Activated CD4-positive, alpha-beta T cell treated with anti-CD3 and anti-CD28 coated beads for 4 hours (primary cell): Measurements from ENCODE around the gene GJA5.

ENCODE experiments used
- DNase-seq, 2 donors: peaks; one replicate each; pipeline ENCODE4 v3.0.0-alpha.2; 2020

GJA5 gene

GRCh38 chr1:147760481-147761260 is at the start of gene GJA5:
GJA5 (minus strand) TSS chr1:147760602; CDS start chr1:147759238, 1,364 bp downstream.
- no peak for DNase-seq

GRCh38 chr1:147809236-147809635 is 48.8 kb upstream of the GJA5 start:
- no peak for DNase-seq

- DNase-seq, result no peak
Measured at GRCh38 chr1:147808025-147808424, 47.6 kb upstream of the GJA5 start.

DNA sequence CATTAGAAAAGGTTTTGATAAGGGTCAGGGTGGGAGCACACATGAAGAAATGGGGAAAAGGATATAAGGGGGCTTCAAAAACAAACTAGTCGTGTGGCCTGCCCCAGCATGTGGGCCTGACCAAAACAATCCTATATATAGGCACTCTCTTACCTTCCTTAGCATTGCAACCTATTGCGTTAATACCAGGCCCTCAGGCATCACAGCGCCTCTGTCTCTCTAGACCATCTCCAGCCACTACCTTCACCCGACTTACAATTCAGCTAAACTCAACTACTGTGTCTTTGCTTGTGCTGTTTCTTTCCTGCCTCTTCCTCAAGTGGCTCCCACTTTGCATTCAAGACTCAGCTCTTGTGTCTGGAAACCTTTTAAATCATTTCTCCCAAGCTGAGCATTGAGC is 47.0 kb upstream of the GJA5 start:
- no peak for DNase-seq

GRCh38 chr1:147804942-147805723 is 44.7 kb upstream of the GJA5 start:
- no peak for DNase-seq

- DNase-seq, result no peak
Measured at GRCh38 chr1:147800804-147801203, 40.4 kb upstream of the GJA5 start.

DNA sequence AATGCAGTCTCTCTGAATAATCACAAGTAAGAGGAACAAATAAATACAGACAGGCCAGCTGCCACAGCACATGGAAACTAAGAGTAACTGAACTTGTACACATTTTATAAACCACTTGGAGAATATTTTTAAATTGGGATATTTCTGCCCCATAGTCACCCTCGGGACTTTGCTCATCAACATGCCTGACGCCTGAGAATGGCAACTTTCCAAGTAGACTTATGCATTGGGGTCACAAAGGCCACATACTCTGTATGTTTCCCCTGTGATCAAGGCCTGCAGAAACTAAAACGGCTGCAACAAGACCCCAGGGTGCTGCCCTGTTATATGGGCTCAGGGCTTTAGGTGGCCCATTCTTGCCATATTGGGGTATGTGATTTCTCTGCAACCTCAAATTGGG is 38.3 kb upstream of the GJA5 start:
- no peak for DNase-seq

GRCh38 chr1:147794570-147794969 is 34.2 kb upstream of the GJA5 start:
- no peak for DNase-seq

- DNase-seq, result no peak
Measured at GRCh38 chr1:147791876-147792275, 31.5 kb upstream of the GJA5 start.

GRCh38 chr1:147787765-147788164 is 27.4 kb upstream of the GJA5 start:
- DNase-seq, result no peak

GRCh38 chr1:147786536-147786935 is 26.1 kb upstream of the GJA5 start:
- DNase-seq, result no peak

- DNase-seq, result no peak
Measured at GRCh38 chr1:147785794-147786506, 25.5 kb upstream of the GJA5 start.

GRCh38 chr1:147784941-147785340 is 24.5 kb upstream of the GJA5 start:
- no peak for DNase-seq

GRCh38 chr1:147781056-147781471 is 20.7 kb upstream of the GJA5 start:
- no peak for DNase-seq

GRCh38 chr1:147777694-147778093 is 17.3 kb upstream of the GJA5 start:
- no peak for DNase-seq

- DNase-seq, result no peak
Measured at GRCh38 chr1:147773215-147773715, 12.9 kb upstream of the GJA5 start.

DNA sequence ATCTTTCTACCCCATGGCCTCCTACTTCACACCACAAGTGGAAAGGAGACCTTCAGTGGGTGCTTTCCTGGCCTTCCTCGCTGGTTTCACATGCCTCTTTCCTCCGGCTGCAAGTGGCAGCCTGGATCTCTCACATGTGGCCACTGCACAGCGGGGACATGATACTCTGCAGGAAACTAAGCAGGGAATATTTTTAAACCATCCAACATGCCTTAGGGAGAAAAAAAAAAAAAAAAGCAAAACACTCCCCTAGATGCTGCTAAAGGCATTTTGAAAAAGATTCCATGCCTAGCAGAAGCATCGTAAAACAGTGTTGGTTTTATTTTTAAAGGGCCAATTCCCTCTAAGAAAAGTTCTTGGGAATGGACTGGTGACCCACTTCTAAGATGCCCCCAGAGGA is 12.2 kb upstream of the GJA5 start:
- DNase-seq, result no peak

DNA sequence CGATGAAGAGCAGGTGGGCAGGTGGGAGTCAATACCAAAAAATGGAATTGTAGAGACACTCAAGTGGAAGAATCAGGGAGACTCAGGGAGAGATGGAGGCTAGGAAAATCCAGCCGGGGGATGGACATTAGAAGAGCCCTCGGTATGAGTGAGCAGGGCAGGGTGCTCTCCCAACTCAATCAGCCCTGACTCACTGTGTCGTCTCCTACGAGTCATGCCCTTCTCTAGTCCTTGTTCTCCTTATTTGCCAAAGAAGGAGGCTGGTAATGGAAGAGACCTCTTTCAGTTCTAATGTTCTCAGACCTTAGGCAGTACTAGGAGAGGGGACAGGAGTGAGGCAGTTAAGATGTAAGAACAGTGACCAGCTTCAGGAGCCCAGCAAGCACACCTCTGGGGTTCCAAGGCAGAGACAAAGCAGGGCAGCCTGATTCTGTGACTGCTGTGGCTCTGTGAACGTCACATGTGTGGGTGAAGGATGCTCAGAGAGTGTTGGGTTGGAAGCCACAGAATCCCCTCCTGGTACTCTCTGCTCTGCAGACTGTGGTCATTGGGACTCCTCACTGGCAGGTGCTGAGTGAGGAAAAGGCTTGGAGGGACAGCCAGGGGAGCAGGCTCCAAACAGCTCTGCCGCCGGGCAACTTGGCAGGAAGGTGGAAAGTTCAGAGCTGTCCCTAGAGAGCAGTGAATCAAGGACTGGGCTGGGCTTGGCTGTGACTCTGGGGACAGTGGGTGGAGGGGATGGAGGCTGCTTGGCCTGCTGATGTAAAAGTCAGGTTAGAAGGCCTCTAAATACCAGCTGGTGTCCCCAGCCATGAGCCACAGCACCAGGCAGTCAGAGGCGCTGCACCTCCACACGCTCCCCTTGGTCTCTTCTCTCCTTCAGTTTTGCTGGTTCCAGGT is 11.1 kb upstream of the GJA5 start:
- no peak for DNase-seq

DNA sequence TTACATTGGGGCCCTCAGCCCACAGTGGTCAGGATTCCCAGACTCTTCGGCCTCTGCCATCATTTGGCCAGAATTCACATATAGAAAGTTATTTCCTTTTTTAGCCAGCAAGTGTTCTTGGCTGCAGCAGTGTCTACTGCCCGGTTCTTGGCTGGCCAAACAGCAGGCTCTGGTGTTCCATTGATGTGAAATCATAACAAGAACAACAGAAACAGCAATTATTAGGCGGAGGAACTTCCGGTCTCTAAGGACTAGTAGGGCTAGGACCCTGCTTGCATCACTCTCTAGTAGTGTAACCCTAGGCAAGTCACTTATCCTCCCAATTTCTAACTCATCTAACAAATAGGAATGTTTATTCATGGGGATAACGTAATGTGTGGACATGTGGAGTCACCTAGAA is 8.7 kb upstream of the GJA5 start:
- no peak for DNase-seq

DNA sequence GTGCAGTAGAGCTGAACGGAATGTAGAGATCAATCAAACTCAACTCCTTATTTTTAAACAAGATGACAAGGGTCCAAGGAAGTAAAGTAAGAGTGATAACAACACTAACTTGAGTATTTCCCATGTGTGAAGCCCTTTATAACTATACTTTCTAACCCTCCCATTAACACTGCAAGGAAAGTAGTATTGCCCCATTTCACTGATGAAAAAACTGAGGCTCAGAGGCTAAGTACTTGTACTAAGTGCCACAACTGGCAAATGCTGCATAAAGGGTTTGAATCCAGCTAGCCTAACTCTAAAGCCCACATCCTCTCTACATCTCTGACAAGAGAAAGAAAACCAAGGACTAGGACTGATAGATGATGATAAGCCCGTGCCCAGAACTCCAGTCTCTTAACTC is 8.2 kb upstream of the GJA5 start:
- DNase-seq, result no peak

DNA sequence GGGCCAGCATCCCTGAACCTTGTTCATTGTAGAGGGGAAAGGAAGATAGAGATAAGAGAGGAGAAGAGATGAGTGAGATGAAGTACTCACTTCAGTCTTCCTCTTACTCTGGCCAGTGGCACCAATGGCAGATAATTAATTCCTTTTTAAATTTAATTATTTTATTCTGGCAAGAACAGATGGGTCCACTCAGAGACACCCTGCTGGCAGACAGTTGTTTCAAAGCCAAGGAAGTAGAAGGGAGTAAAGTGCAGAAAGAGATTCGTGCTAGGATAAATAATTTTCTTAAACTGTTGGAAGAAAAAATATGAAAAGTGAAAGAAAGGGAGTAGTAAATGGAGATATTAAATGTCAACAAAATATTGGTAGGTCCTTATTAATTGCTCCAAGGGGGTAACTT is 7.7 kb upstream of the GJA5 start:
- no peak for DNase-seq
